Astrocyte of the cerebellum (primary cell): ENCODE measurements around the gene POP4.

ENCODE experiments used
- DNase-seq: peaks from one replicate; pipeline ENCODE4 v3.0.0-alpha.2; 2011; ENCODE audit warnings: low read depth
- H3K4me3 ChIP-seq: 2 replicates; pipeline ENCODE4 v1.5.1; 2011; ENCODE audit warnings: mild to moderate bottlenecking, low read depth, low read length, moderate library complexity
- in situ Hi-C: cut with HindIII; loops from 2 replicates; pipeline ENCODE4 v1.10.0; 2017; ENCODE audit warnings: low sequenced_read_pairs
- TF ChIP-seq, protein P1 (sequence below): IDR thresholded peaks from 2 replicates; pipeline ENCODE4 v1.5.1; 2012; ENCODE audit warnings: low read length, low read depth, moderate library complexity, mild to moderate bottlenecking; ENCODE audit errors: missing control alignments

The POP4 gene

GRCh38 chr19:29664753-29665214 is 58.7 kb downstream of the POP4 start:
- peak overlapping the region; percentile 90 for H3K4me3 ChIP-seq
- in situ Hi-C loops: no loop called here
- no peak for DNase-seq
- TF ChIP-seq, protein P1, sequence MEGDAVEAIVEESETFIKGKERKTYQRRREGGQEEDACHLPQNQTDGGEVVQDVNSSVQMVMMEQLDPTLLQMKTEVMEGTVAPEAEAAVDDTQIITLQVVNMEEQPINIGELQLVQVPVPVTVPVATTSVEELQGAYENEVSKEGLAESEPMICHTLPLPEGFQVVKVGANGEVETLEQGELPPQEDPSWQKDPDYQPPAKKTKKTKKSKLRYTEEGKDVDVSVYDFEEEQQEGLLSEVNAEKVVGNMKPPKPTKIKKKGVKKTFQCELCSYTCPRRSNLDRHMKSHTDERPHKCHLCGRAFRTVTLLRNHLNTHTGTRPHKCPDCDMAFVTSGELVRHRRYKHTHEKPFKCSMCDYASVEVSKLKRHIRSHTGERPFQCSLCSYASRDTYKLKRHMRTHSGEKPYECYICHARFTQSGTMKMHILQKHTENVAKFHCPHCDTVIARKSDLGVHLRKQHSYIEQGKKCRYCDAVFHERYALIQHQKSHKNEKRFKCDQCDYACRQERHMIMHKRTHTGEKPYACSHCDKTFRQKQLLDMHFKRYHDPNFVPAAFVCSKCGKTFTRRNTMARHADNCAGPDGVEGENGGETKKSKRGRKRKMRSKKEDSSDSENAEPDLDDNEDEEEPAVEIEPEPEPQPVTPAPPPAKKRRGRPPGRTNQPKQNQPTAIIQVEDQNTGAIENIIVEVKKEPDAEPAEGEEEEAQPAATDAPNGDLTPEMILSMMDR: no peak

GRCh38 chr19:29665215-29665825 is 59.2 kb downstream of the POP4 start, which contains the start of gene PLEKHF1:
PLEKHF1 (plus strand) TSS chr19:29665461; CDS start chr19:29673840, 8,379 bp downstream.
- DNase-seq: no peak
- TF ChIP-seq, protein P1: no peak
- H3K4me3 ChIP-seq: peak within 1 kb of the TSS; percentile 90
- in situ Hi-C loops: no loop called here

- no peak for DNase-seq
- peak overlapping the region; percentile 90 for H3K4me3 ChIP-seq
- in situ Hi-C loops: no loop called here
- TF ChIP-seq, protein P1: no peak
Observed at GRCh38 chr19:29665826-29666577, 59.9 kb downstream of the POP4 start.
